ENCODE measurements around the gene IGSF21. TPM values are rescaled to one million over a fixed set of nuclear protein-coding genes. Genes with fewer than 3 reads are reported as not detected.
"Not testable (repeated sequence)": the region's sequence is repeated elsewhere in the genome, so short reads cannot be mapped to it uniquely, and the experiment has no call there.

IGSF21 gene
- total RNA-seq, 1 donor from 2014 or later, result 0.89 TPM

GRCh38 chr1:18412882-18413353, 305.3 kb downstream of the IGSF21 start:
- DNase-seq (no peak), ATAC-seq (ENCODE audit: poor library complexity) (no peak)
- intact Hi-C loops (cut with DNase I), result no loop called here

GRCh38 chr1:18413541-18414305, 306.1 kb downstream of the IGSF21 start:
- intact Hi-C loops (cut with DNase I), result no loop called here
- DNase-seq, result no peak
- ATAC-seq (ENCODE audit: poor library complexity), result no peak

- intact Hi-C loops (cut with DNase I), result no loop called here
These were observed 306.7 kb downstream of the IGSF21 start for GRCh38 chr1:18414321-18414720.

GRCh38 chr1:18414872-18415447, 307.4 kb downstream of the IGSF21 start:
- ATAC-seq (ENCODE audit: poor library complexity) (no peak), DNase-seq (no peak)
- intact Hi-C loops (cut with DNase I), result no loop called here

More at GRCh38 chr1:18414321-18414720, 306.7 kb downstream of the IGSF21 start:
- no peak for ATAC-seq (ENCODE audit: poor library complexity)
- no peak for DNase-seq

GRCh38 chr1:18415448-18416027, 307.9 kb downstream of the IGSF21 start:
- DNase-seq, result no peak
- intact Hi-C loops (cut with DNase I), result no loop called here
- no peak for ATAC-seq (ENCODE audit: poor library complexity)

GRCh38 chr1:18416126-18416525, 308.5 kb downstream of the IGSF21 start:
- intact Hi-C loops (cut with DNase I); ATAC-seq (ENCODE audit: poor library complexity); DNase-seq: not testable (repeated sequence)

GRCh38 chr1:18417316-18418269, 310.0 kb downstream of the IGSF21 start:
- intact Hi-C loops (cut with DNase I), result no loop called here
- ATAC-seq (ENCODE audit: poor library complexity), result no peak

GRCh38 chr1:18419113-18419844, 311.7 kb downstream of the IGSF21 start:
- no peak for DNase-seq
- ATAC-seq (ENCODE audit: poor library complexity), result no peak
- intact Hi-C loops (cut with DNase I), result no loop called here

More at GRCh38 chr1:18417316-18418269, 310.0 kb downstream of the IGSF21 start:
- no peak for DNase-seq

- DNase-seq (no peak), ATAC-seq (ENCODE audit: poor library complexity) (no peak)
- intact Hi-C loops (cut with DNase I), result no loop called here
These were observed 312.2 kb downstream of the IGSF21 start for GRCh38 chr1:18419845-18420184.

- intact Hi-C loops (cut with DNase I), result no loop called here
- DNase-seq, result no peak
- no peak for ATAC-seq (ENCODE audit: poor library complexity)
These were observed 314.6 kb downstream of the IGSF21 start for GRCh38 chr1:18422076-18422777.

- no peak for ATAC-seq (ENCODE audit: poor library complexity)
- intact Hi-C loops (cut with DNase I), result no loop called here
- no peak for DNase-seq
These were observed 315.4 kb downstream of the IGSF21 start for GRCh38 chr1:18422954-18423353.

GRCh38 chr1:18426580-18426979, 319.0 kb downstream of the IGSF21 start:
- intact Hi-C loops (cut with DNase I), result no loop called here
- DNase-seq (no peak), ATAC-seq (ENCODE audit: poor library complexity) (no peak)

All from Right ventricle myocardium superior (tissue), 1 donor.